Activated B cell treated with CpG ODN at 0.5 μM for 24 hours (primary cell): ENCODE data around the gene SUGP2. TPM values are rescaled to one million over a fixed set of nuclear protein-coding genes. Genes with fewer than 3 reads are reported as not detected.

Experiments used
- ATAC-seq: fragments of 200-7000 bp; cut with Tn5 transposase; one replicate; pipeline ENCODE4 v1.10.0; 2021; ENCODE audit warnings: low read depth, mild to moderate bottlenecking, moderate library complexity
- CTCF ChIA-PET: fragments of 350-600 bp; sonication (Branson Sonifier 250); formaldehyde crosslinking; loops from one replicate; lab custom pipeline; 2021; ENCODE audit warnings: antibody characterized with exemption; lab: Charles Lee
- POLR2A ChIA-PET: fragments of 350-600 bp; sonication (Branson Sonifier 250); formaldehyde crosslinking; loops from one replicate; lab custom pipeline; 2021; ENCODE audit warnings: antibody characterized with exemption; lab: Charles Lee
- DNase-seq: peaks from one replicate; pipeline ENCODE4 v3.0.0; 2022
- H3K27ac Mint-ChIP-seq: one replicate; pipeline ENCODE4 v1.8.0; 2020; ENCODE audit warnings: mixed read lengths
- H3K27me3 Mint-ChIP-seq: one replicate; pipeline ENCODE4 v1.8.0; 2021; ENCODE audit warnings: mixed read lengths
- H3K36me3 Mint-ChIP-seq: one replicate; pipeline ENCODE4 v1.8.0; 2021; ENCODE audit warnings: low read depth, mixed read lengths
- H3K4me1 Mint-ChIP-seq: one replicate; pipeline ENCODE4 v1.8.0; 2021; ENCODE audit warnings: mixed read lengths
- H3K4me3 Mint-ChIP-seq: one replicate; pipeline ENCODE4 v1.8.0; 2020; ENCODE audit warnings: mild to moderate bottlenecking, mixed read lengths
- H3K9me3 Mint-ChIP-seq: one replicate; pipeline ENCODE4 v1.8.0; 2020; ENCODE audit warnings: mixed read lengths
- CTCF ChIP-seq: fragments of 200-600 bp; IDR thresholded peaks from one replicate; pipeline ENCODE4 v1.8.0; 2022; ENCODE audit warnings: antibody characterized with exemption, mild to moderate bottlenecking
- intact Hi-C: fragments of 100-400 bp; cut with micrococcal nuclease; formaldehyde crosslinking; loops from one replicate; pipeline ENCODE4 v1.15.1; 2024
- total RNA-seq: library from RNA; stranded (reverse); gene quantifications from 2 replicates; pipeline ENCODE4 v1.2.3, GENCODE V29; 2022

SUGP2 gene
- total RNA-seq, 1 donor from 2014 or later, result 122 TPM

DNA sequence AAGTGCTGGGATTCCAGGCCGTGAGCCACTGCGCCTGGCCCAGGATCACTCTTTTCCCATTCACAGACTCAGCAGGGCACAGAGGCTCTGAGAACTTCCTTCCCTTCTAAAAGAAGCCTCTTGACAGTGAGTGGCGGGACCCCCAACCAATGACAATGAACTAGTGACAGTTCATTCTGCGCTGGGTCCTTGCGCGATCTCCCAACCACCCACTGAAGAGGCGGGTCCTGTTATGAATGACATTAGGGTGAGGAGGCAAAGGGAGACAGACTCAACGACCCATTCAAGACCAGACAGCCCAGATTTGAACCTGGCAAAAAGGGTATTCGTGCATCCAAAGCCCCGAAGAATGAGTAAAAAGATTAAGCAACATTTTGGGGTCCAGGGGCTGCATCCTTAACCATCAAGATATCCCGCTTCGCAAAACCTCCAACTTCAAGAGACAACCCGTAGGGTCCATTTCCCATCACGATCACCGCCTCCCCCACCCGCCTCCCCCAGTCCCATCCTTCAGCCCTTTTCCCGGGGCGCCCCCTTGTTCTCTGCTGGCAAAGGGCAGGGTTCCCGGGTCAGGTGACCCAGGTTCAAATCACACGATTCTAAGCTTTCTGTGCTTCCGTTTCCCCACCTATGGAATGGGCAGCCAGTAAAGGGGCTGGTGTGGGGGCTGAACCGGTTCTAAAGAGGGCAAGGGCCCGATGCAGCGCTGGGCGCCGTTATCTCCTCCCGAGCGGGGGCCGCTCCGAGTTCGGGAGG is 719 bp downstream of the SUGP2 start:
- ChIA-PET POLR2A (interaction anchor here (0.5 to 0.7 kb wide), 2 partner anchors 10 to 37 kb away, joined by 4 read pairs; no protein-coding TSS in a partner anchor), CTCF (no interaction called here)
- intact Hi-C loops, result loop anchor here (1.0 to 5.0 kb wide), 5 partner anchors 31 to 395 kb away; partner anchors contain the start of genes COPE, DDX49, KLHL26 and MAU2
- no peak for TF ChIP-seq CTCF
- Mint-ChIP-seq H3K4me1 (peaks cover 31% of the 10 kb centered on the region), H3K27ac (peak overlapping the region; percentile 88), H3K27me3 (no peaks in the 10 kb centered on the region), H3K9me3 (no peaks in the 10 kb centered on the region), H3K4me3 (peak overlapping the region; percentile 92), H3K36me3 (peaks cover 32% of the 10 kb centered on the region)
- peak; percentile 56 for DNase-seq
- peak; percentile 48 for ATAC-seq

DNA sequence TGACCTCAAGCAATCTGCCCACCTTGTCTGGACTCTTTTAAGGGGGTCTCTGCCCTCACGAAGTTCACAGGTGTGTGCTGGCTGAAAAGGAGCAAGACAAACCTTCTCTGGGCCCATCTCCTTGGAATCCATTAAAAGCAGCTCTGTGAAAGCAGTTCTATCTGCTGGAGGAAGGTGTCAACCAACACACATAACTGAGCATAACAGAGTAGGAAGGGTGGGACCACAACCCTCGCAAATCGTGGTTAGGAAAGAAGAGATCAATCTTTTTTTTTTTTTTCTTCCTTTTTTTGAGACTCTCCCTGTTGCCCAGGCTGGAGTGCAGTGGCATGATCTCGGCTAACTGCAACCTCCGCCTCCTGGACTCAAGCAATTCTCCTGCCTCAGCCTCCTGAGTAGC is 1.4 kb downstream of the SUGP2 start:
- intact Hi-C loops, result loop anchor here (5.0 kb wide), 1 partner anchor 395 kb away; the partner anchor contains the start of gene KLHL26
- no peak for DNase-seq
- POLR2A ChIA-PET, result interaction anchor here (0.7 to 0.8 kb wide), 2 partner anchors 9 to 412 kb away, joined by 4 to 6 read pairs; no protein-coding TSS in a partner anchor

DNA sequence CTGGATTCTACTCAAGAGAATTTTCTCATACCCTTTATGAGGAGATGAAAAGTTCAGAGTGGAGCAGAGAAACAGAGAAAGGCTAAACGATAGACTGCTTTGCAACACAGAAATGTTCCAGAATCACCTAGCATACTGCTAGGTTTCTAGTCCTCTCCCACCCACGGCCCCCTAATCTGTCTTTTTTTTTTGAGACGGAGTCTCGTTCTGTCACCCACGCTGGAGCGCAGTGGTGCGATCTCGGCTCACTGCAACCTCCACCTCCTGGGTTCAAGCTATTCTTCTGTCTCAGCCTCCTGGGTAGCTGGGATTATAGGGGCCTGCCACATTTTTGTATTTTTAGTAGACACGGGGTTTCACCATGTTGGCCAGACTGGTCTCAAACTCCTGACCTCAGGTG is 4.8 kb downstream of the SUGP2 start:
- Mint-ChIP-seq H3K9me3 (no peaks in the 10 kb centered on the region), H3K36me3 (peaks cover 65% of the 10 kb centered on the region), H3K4me3 (no peak overlapping the region), H3K27ac (no peak overlapping the region), H3K27me3 (no peaks in the 10 kb centered on the region), H3K4me1 (peaks cover 17% of the 10 kb centered on the region)
- no peak for TF ChIP-seq CTCF
- ChIA-PET POLR2A (no interaction called here), CTCF (no interaction called here)
- intact Hi-C loops, result no loop called here
- DNase-seq, result no peak
- no peak for ATAC-seq

More for the DNA sequence above, 1.4 kb downstream of the SUGP2 start:
- Mint-ChIP-seq H3K36me3 (peaks cover 36% of the 10 kb centered on the region), H3K27ac (no peak overlapping the region), H3K9me3 (no peaks in the 10 kb centered on the region), H3K4me1 (peaks cover 31% of the 10 kb centered on the region), H3K4me3 (peak overlapping the region; percentile 92), H3K27me3 (no peaks in the 10 kb centered on the region)
- CTCF ChIA-PET, result no interaction called here
- no peak for TF ChIP-seq CTCF
- ATAC-seq, result no peak

DNA sequence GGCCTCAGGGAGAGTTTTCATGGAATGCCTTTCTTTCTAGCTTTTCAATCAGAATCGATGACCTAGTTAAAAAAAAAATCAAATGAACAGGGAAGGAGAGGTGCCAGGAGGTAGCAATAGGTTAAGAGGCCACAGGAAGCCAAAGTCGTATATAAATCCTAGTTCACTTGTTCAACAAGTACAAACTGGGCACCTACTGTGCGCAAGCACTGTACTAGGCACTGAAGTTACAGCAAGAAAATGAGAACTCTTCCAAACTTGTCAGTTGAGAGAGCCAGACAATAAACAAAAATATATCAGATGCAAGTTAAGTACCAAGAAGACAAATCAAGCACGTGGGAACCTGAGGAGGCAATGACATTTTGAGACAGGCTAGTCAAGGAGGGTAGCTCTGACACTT is 6.1 kb downstream of the SUGP2 start:
- Mint-ChIP-seq H3K9me3 (no peaks in the 10 kb centered on the region), H3K4me3 (no peak overlapping the region), H3K27me3 (no peaks in the 10 kb centered on the region), H3K4me1 (peaks cover 13% of the 10 kb centered on the region), H3K27ac (no peak overlapping the region), H3K36me3 (peaks cover 74% of the 10 kb centered on the region)
- intact Hi-C loops, result no loop called here
- DNase-seq, result no peak
- POLR2A ChIA-PET, result interaction anchor here (0.6 kb wide), 1 partner anchor 1416 kb away, joined by 3 read pairs; no protein-coding TSS in a partner anchor
- TF ChIP-seq CTCF, result no peak
- CTCF ChIA-PET, result no interaction called here
- ATAC-seq, result no peak

DNA sequence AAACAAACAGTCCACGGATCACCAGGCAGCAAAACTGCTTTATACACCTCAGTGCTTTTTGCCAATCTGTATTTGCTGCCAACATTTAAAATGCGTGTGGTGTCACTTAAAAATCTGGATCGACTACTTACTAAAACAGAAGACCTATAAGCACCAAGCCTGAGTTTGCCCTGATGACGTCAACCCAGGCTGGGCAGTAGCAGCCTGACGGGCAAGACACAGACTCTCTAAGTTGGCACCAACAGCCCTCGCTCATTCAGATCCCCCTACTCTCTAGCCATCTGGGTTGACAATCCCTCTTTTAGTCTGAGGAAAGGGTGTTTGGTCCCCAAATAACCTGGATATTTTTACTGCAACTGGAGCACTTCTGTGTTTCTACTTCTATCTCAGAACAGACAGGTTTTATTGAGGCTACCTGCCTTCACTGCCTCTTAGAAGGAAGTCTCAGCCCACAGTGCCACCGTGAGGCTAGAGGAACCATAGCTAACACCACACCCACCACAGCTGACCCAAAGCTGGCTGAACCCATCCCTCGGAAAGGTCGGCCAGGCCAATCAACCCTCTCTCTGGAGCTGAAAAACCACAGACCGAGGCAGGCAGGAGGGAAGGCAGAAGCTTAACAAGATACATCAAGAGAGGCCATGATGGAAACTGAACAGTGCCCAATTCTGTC is 6.9 kb downstream of the SUGP2 start:
- H3K4me1 Mint-ChIP-seq, result peaks cover 7% of the 10 kb centered on the region
- no peaks in the 10 kb centered on the region for H3K9me3 Mint-ChIP-seq
- DNase-seq, result no peak
- peaks cover 75% of the 10 kb centered on the region for H3K36me3 Mint-ChIP-seq
- ChIA-PET POLR2A (no interaction called here), CTCF (no interaction called here)
- no peak for ATAC-seq
- H3K27me3 Mint-ChIP-seq, result no peaks in the 10 kb centered on the region
- TF ChIP-seq CTCF, result no peak
- no peak overlapping the region for H3K27ac Mint-ChIP-seq
- no peak overlapping the region for H3K4me3 Mint-ChIP-seq
- intact Hi-C loops, result no loop called here
